ENCODE results near the gene TAF1.
"Not testable (repeated sequence)": the region's sequence is repeated elsewhere in the genome, so short reads cannot be mapped to it uniquely, and the experiment has no call there.

GRCh38 chrX:71513731-71514130 is 147.6 kb downstream of the TAF1 start:
- not testable (repeated sequence) for TF ChIP-seq CTCF (IDR thresholded peaks at IDR 0.05; ENCODE audit: insufficient read depth, low read length, poor library complexity, severe bottlenecking); EZH2phosphoT487 (conservative IDR thresholded peaks at IDR 0.05; ENCODE audit: low read length)
